Gastrocnemius medialis (tissue), 4 donors: Measurements from ENCODE around the gene TEF. TPM values are rescaled to one million over a fixed set of nuclear protein-coding genes. Genes with fewer than 3 reads are reported as not detected.

ENCODE experiments used
- ATAC-seq, 2 donors: fragments of 150-250 bp; one replicate each; pipeline ENCODE4 v1.9.1; 2016
- DNase-seq, 2 donors: peaks; one replicate each; pipeline ENCODE4 v3.0.0-alpha.2; 2019
- H3K27ac ChIP-seq, 4 donors: fragments of 200-600 bp; sonication (generic); 1 replicate in 1 of 4; 2 replicates in 3 of 4; pipeline ENCODE4 v1.5.1; 2016 to 2018; ENCODE audit warnings: mild to moderate bottlenecking in 2 of 4, moderate library complexity in 1 of 4
- H3K27me3 ChIP-seq, 3 donors: fragments of 200-600 bp; sonication (generic) in 2 of 3; 1 replicate in 1 of 3; 2 replicates in 2 of 3; pipeline versions ENCODE4 v1.5.1 to v1.6.0; 2016 to 2019; ENCODE audit warnings: mild to moderate bottlenecking in 1 of 3, moderate library complexity in 1 of 3
- H3K36me3 ChIP-seq, 2 donors: fragments of 200-600 bp; sonication (generic) in 1 of 2; one replicate each; pipeline ENCODE4 v1.5.1; 2017 to 2018
- H3K4me1 ChIP-seq, 2 donors: fragments of 200-600 bp; sonication (generic) in 1 of 2; one replicate each; pipeline ENCODE4 v1.5.1; 2016 to 2017; ENCODE audit warnings: mild to moderate bottlenecking in 2 of 2
- H3K4me3 ChIP-seq, 4 donors: fragments of 200-600 bp; sonication (generic) in 3 of 4; 1 replicate in 1 of 4; 2 replicates in 3 of 4; pipeline ENCODE4 v1.5.1; 2016 to 2019; ENCODE audit warnings: mild to moderate bottlenecking in 2 of 4
- H3K9me3 ChIP-seq, 3 donors: fragments of 200-600 bp; sonication (generic) in 2 of 3; 1 replicate in 1 of 3; 2 replicates in 2 of 3; pipeline ENCODE4 v1.5.1; 2016 to 2019
- CTCF ChIP-seq, 5 experiments: fragments of 450-650 bp in 3 of 5; fragments of 200-600 bp in 2 of 5; sonication (generic) in 2 of 5; IDR thresholded peaks in 4 of 5; conservative IDR thresholded peaks in 1 of 5; 1 replicate in 4 of 5; 2 replicates in 1 of 5; pipeline ENCODE4 v1.5.1; 2016 to 2019; ENCODE audit warnings: antibody characterized with exemption in 5 of 5, mild to moderate bottlenecking in 3 of 5, moderate library complexity in 3 of 5
- POLR2A ChIP-seq, 2 donors: fragments of 450-650 bp; IDR thresholded peaks; one replicate each; pipeline ENCODE4 v1.6.1; 2017; ENCODE audit warnings: antibody characterized with exemption in 2 of 2, mild to moderate bottlenecking in 2 of 2, moderate library complexity in 2 of 2
- in situ Hi-C, 4 donors: fragments of 200-750 bp; cut with MboI; loops; one replicate each; pipeline versions ENCODE4 v1.15.0 to v1.8.0; 2017; ENCODE audit warnings: low sequenced_read_pairs in 4 of 4
- intact Hi-C: fragments of 100-400 bp; cut with DNase I; formaldehyde crosslinking; loops from one replicate; pipeline ENCODE4 v1.15.1; 2023; ENCODE audit warnings: low total_unique reads
- total RNA-seq, 4 donors: library from RNA; depleted of rRNA; stranded (reverse); fragments of >200 nt; gene quantifications; one replicate each; pipeline versions ENCODE4 v1.1.0 to v1.2.3, GENCODE V29; 2016

TEF gene
- total RNA-seq, 4 donors from 2014 or later, result 15.6 to 39.8 (median 19.5) TPM

DNA sequence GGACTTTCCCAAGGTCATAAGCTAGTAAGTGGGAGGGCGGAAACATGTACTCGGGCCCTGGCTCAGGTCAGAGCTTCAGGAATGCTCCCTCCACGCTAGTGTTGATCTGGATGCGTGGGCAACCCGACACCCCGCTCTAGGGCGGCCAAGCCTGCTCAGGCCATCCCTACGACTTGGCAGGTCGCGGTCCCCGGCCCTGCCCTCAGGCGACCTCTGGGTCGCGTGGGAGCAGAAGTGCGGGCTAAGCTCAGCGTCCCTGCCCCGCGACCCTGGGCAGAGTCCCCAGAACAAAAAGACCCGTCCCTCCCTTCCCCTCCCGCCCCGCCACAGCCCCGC lies 781 bp upstream of the TEF start:
- peak overlapping the region; percentile 96 to 100 (median 100) for H3K27ac ChIP-seq
- in situ Hi-C loops (no loop called here), intact Hi-C loops (loop anchor here (1.0 to 5.0 kb wide), 4 partner anchors 64 to 1864 kb away; partner anchors contain the start of genes RANGAP1 and RBX1)
- peaks cover 23 to 25% of the 10 kb centered on the region in 2 donors for H3K4me1 ChIP-seq
- H3K27me3 ChIP-seq, result no peaks in the 10 kb centered on the region
- H3K4me3 ChIP-seq, result peak overlapping the region; percentile 47 to 94 (median 78)
- ATAC-seq, result peak; percentile 65 to 75
- no peaks in the 10 kb centered on the region for H3K36me3 ChIP-seq
- peak; percentile 80 to 95 for DNase-seq
- no peaks in the 10 kb centered on the region for H3K9me3 ChIP-seq
- TF ChIP-seq POLR2A (IDR thresholded peaks at IDR 0.05) (peak; percentile 85 to 90), CTCF (IDR thresholded peaks at IDR 0.05 in 4 of 5, conservative IDR thresholded peaks at IDR 0.05 in 1 of 5) (no peak)

DNA sequence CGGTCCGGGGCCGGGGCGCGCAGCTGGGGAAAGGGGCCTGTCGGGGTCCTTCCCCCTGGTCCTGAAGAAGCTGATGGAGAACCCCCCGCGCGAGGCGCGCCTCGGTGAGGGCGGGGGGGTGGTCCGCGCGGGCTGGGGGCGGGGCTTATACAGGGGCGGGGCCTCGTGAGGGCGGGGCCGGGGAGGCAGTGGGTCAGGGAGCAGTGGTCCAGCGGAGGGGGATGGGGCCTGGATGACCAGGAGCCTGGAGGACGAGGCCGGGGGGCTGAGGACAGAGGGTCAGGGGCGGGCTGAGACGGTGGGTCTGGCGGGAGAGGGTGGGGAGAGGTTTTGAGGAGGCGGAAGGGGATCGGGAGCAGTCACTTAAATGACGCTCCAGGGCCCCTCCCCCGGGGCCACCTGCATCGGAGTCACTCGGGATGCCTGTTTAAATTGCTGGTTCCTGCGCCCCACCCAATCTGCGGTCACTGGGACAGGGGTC lies 396 bp downstream of the TEF start:
- peak overlapping the region; percentile 96 to 100 (median 100) for H3K27ac ChIP-seq
- in situ Hi-C loops (no loop called here), intact Hi-C loops (loop anchor here (5.0 kb wide), 1 partner anchor 1865 kb away; no protein-coding TSS in a partner anchor)

GRCh38 chr22:41382610-41383009 lies 868 bp downstream of the TEF start:
- Histone ChIP-seq H3K4me1 (peaks cover 23 to 25% of the 10 kb centered on the region in 2 donors), H3K27ac (peak overlapping the region; percentile 96 to 100 (median 100)), H3K27me3 (no peaks in the 10 kb centered on the region), H3K36me3 (peaks cover 0 to 6% of the 10 kb centered on the region in 2 donors), H3K4me3 (peak overlapping the region; percentile 73 to 94 (median 86)), H3K9me3 (no peaks in the 10 kb centered on the region)
- ATAC-seq, result no peak
- intact Hi-C loops, result loop anchor here (5.0 kb wide), 1 partner anchor 1865 kb away; no protein-coding TSS in a partner anchor
- DNase-seq, result no peak
- TF ChIP-seq CTCF (IDR thresholded peaks at IDR 0.05 in 4 of 5, conservative IDR thresholded peaks at IDR 0.05 in 1 of 5) (no peak), POLR2A (IDR thresholded peaks at IDR 0.05) (no peak)
- in situ Hi-C loops, result no loop called here

More for the DNA sequence above, 396 bp downstream of the TEF start:
- H3K36me3 ChIP-seq, result peaks cover 0 to 2% of the 10 kb centered on the region in 2 donors
- TF ChIP-seq CTCF (IDR thresholded peaks at IDR 0.05 in 4 of 5, conservative IDR thresholded peaks at IDR 0.05 in 1 of 5), result no peak
- TF ChIP-seq POLR2A (IDR thresholded peaks at IDR 0.05), result no peak
- H3K9me3 ChIP-seq, result no peaks in the 10 kb centered on the region
- peak; percentile 43 for ATAC-seq
- H3K27me3 ChIP-seq, result no peaks in the 10 kb centered on the region
- H3K4me1 ChIP-seq, result peaks cover 23 to 25% of the 10 kb centered on the region in 2 donors
- peak overlapping the region; percentile 73 to 94 (median 86) for H3K4me3 ChIP-seq
- DNase-seq, result peak; percentile 47 to 76

DNA sequence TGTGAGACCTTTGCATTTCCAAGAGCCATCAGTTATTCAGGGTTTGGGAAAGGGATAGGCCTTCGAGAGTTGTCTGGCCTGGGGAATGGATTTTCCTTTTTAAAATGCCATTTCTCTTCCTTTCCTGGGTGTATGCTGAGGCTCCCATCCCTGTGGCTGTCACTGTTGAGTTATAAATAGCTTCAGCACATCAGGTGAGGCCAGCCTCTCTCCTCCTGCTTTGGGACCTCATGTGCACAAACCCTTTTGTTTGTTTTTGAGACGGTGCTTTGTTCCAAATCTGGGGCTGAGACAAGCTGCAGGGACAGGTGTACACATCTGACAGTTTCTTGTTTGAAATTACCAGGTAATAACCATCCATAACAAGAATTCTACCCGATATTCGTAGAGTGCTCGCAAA lies 1.3 kb downstream of the TEF start:
- ATAC-seq, result no peak
- TF ChIP-seq CTCF (IDR thresholded peaks at IDR 0.05 in 4 of 5, conservative IDR thresholded peaks at IDR 0.05 in 1 of 5), result no peak
- no peak for TF ChIP-seq POLR2A (IDR thresholded peaks at IDR 0.05)
- Histone ChIP-seq H3K4me1 (peaks cover 23 to 25% of the 10 kb centered on the region in 2 donors), H3K36me3 (peaks cover 0 to 10% of the 10 kb centered on the region in 2 donors), H3K4me3 (peak overlapping the region; percentile 73 to 94 (median 86)), H3K9me3 (no peaks in the 10 kb centered on the region), H3K27ac (peak overlapping the region; percentile 96 to 100 (median 100)), H3K27me3 (no peaks in the 10 kb centered on the region)
- in situ Hi-C loops (no loop called here), intact Hi-C loops (loop anchor here (5.0 kb wide), 1 partner anchor 1866 kb away; no protein-coding TSS in a partner anchor)
- no peak for DNase-seq
